ENCODE results near the gene COQ9.

The COQ9 gene

GRCh38 chr16:57510016-57510871, 63.0 kb downstream of the COQ9 start:
- DNase-seq (ENCODE audit: low read depth in 2 of 2): no peak

All from stimulated activated CD4-positive, alpha-beta T cell treated with anti-CD3 and anti-CD28 coated beads, Interleukin-4, amount 100 ng/mL, for 48 hours (primary cell).